Nucleus accumbens (tissue), 56 donors: Measurements from ENCODE around the gene CATSPER3.
A peak's percentile ranks its signal among the peaks of the same experiment; 100 is the strongest.

ENCODE experiments used
- DNase-seq, 56 donors: peaks; one replicate each; lab custom pipeline; 2025; lab: John Stamatoyannopoulos, UW

Gene CATSPER3

GRCh38 chr5:135009736-135010501, 42.2 kb downstream of the CATSPER3 start:
- no peak for DNase-seq

- no peak for DNase-seq
Observed at GRCh38 chr5:135010502-135011354, 43.0 kb downstream of the CATSPER3 start.

- no peak for DNase-seq
Observed at GRCh38 chr5:135011355-135012032, 43.8 kb downstream of the CATSPER3 start.

- DNase-seq, result no peak
Observed at GRCh38 chr5:135012033-135012588, 44.4 kb downstream of the CATSPER3 start.

GRCh38 chr5:135012951-135013391, 45.3 kb downstream of the CATSPER3 start:
- peak in 7 of 56 donors; percentile 5 to 33 (median 12) for DNase-seq

- no peak for DNase-seq
Observed at GRCh38 chr5:135013445-135013844, 45.7 kb downstream of the CATSPER3 start.

- peak in 6 of 56 donors; percentile 3 to 36 (median 14) for DNase-seq
Observed at GRCh38 chr5:135013947-135014570, 46.4 kb downstream of the CATSPER3 start.

- no peak for DNase-seq
Observed at GRCh38 chr5:135015942-135016341, 48.2 kb downstream of the CATSPER3 start.

GRCh38 chr5:135016861-135017290, 49.2 kb downstream of the CATSPER3 start:
- DNase-seq, result no peak

GRCh38 chr5:135018457-135018856, 50.8 kb downstream of the CATSPER3 start:
- no peak for DNase-seq

GRCh38 chr5:135019314-135019713, 51.6 kb downstream of the CATSPER3 start:
- DNase-seq, result no peak

GRCh38 chr5:135020111-135020895, 52.6 kb downstream of the CATSPER3 start:
- no peak for DNase-seq

- DNase-seq, result no peak
Observed at GRCh38 chr5:135024956-135025729, 57.4 kb downstream of the CATSPER3 start.

- DNase-seq, result no peak
Observed at GRCh38 chr5:135025730-135026644, 58.3 kb downstream of the CATSPER3 start.

GRCh38 chr5:135026645-135027265, 59.0 kb downstream of the CATSPER3 start:
- no peak for DNase-seq

GRCh38 chr5:135027266-135027696, 59.6 kb downstream of the CATSPER3 start:
- no peak for DNase-seq
